Ectodermal cell (in vitro differentiated cells): ENCODE data around the gene ZC3HAV1L.
"Not testable (repeated sequence)": the region's sequence is repeated elsewhere in the genome, so short reads cannot be mapped to it uniquely, and the experiment has no call there.

Experiments used
- H3K27ac ChIP-seq: 2 replicates; pipeline ENCODE4 v1.7.0; 2013; ENCODE audit warnings: mild to moderate bottlenecking, low read depth, low read length; ENCODE audit not compliant: insufficient read depth, poor library complexity, severe bottlenecking
- H3K27me3 ChIP-seq: 2 replicates; pipeline ENCODE4 v1.7.0; 2013; ENCODE audit warnings: mild to moderate bottlenecking, low read length; ENCODE audit not compliant: insufficient read depth, control insufficient read depth, poor library complexity, severe bottlenecking
- H3K36me3 ChIP-seq: one replicate; pipeline ENCODE4 v1.7.0; 2013; ENCODE audit warnings: low read length; ENCODE audit not compliant: control insufficient read depth, insufficient read depth
- H3K4me1 ChIP-seq: one replicate; pipeline ENCODE4 v1.7.0; 2013; ENCODE audit warnings: low read length; ENCODE audit not compliant: control insufficient read depth, insufficient read depth
- H3K4me3 ChIP-seq: 2 replicates; pipeline ENCODE4 v1.7.0; 2013; ENCODE audit warnings: low read depth, low read length, control low read depth; ENCODE audit not compliant: insufficient read depth
- H3K9me3 ChIP-seq: 2 replicates; pipeline ENCODE4 v1.7.0; 2013; ENCODE audit warnings: mild to moderate bottlenecking, low read length, moderate library complexity; ENCODE audit not compliant: control insufficient read depth
- WGBS, 2 experiments: methylation state at CpG; one replicate each; pipeline ENCODE4 v1.1.7; 2013; ENCODE audit warnings: missing lambda C conversion rate in 2 of 2; 5-methylcytosine and 5-hydroxymethylcytosine counted together

ZC3HAV1L gene

DNA sequence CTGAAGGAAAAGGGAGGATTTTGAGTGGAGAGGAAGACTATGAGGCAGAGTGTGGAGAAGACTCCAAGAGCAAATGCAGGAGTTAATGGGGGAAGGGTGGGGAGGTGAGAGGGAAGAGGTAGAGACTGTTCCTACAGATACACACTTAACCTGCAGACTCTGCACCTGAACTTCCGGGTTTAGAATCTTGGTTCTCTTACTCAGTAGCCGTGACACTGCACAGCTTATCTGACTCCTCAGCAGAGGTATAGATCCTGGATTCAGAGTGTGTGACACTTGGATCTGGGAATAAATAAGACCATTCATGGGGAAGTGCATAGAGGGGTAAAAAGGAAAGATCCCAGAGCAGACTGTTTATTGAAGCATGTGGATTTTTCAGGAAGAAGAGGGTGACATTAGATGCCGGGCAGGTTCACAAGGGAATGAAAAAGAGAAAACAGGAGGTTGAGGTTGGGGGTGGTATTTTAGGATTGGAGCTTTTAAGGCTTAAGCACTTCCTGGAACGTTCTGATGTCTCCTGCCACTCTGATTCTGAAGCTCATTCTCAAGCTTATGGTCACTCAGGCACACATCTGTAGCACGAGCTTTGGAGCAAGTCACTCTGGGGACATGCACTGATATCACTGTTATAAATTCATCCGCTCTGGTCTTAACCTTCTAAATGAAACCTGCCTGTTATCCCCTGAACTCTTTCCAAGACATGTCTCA is 5.7 kb upstream of the ZC3HAV1L start:
- WGBS, 2 experiments = 86 to 89% methylated on average over 6 of the region's 6 CpGs
- no peak overlapping the region for H3K27ac ChIP-seq
- no peak overlapping the region for H3K4me3 ChIP-seq
- H3K9me3 ChIP-seq = no peaks in the 10 kb centered on the region
- H3K36me3 ChIP-seq = no peaks in the 10 kb centered on the region
- no peaks in the 10 kb centered on the region for H3K27me3 ChIP-seq
- H3K4me1 ChIP-seq = no peaks in the 10 kb centered on the region

DNA sequence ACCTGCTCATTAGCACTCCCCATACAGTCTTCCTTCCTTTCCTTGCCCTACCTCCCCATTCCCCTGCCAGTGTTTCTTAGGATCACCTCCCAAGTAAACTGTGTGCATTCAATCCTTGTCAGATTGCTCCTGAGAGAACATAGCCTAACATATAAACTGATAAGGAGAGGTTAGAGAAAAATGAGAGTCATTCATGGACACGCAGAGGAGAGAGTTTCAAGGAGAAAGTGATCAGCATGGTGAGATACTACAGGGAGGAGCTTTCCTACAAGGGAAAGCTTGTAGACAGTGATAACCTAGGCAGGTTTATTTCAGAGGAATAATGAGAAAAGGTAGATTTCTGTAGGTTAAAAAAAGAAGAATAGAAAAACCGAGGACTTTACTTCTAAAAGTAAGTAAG is 2.8 kb upstream of the ZC3HAV1L start:
- WGBS, 2 experiments = 90 to 95% methylated on average over 2 of the region's 2 CpGs
- peaks cover 6% of the 10 kb centered on the region for H3K27me3 ChIP-seq

DNA sequence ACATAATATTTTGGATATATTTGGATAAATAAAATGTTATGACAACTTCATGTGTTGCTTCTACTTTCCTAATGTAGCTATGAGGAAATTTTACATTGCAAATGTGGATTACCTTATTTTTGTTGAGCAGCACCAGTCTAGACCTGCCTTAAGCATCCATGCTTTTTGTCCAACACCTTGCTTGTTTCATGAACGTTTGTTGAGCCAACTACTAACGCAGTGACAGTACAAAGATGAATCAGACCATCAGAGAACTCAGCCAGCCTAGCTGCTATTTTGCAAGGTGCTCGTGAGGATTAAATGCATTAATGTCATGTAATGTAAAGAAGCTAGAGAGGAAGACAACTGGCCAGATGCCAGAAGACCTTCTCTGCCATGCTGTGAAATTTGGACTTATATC is 1.1 kb upstream of the ZC3HAV1L start:
- Histone ChIP-seq H3K4me1 (no peaks in the 10 kb centered on the region), H3K4me3 (no peak overlapping the region), H3K27ac (no peak overlapping the region), H3K9me3 (no peaks in the 10 kb centered on the region), H3K27me3 (peaks cover 6% of the 10 kb centered on the region), H3K36me3 (peaks cover 4% of the 10 kb centered on the region)
- WGBS, 2 experiments = 94 to 95% methylated on average over 3 of the region's 3 CpGs

More for the DNA sequence above, 2.8 kb upstream of the ZC3HAV1L start:
- Histone ChIP-seq H3K4me1 (no peaks in the 10 kb centered on the region), H3K9me3 (no peaks in the 10 kb centered on the region), H3K27ac (no peak overlapping the region), H3K4me3 (no peak overlapping the region), H3K36me3 (peaks cover 2% of the 10 kb centered on the region)

DNA sequence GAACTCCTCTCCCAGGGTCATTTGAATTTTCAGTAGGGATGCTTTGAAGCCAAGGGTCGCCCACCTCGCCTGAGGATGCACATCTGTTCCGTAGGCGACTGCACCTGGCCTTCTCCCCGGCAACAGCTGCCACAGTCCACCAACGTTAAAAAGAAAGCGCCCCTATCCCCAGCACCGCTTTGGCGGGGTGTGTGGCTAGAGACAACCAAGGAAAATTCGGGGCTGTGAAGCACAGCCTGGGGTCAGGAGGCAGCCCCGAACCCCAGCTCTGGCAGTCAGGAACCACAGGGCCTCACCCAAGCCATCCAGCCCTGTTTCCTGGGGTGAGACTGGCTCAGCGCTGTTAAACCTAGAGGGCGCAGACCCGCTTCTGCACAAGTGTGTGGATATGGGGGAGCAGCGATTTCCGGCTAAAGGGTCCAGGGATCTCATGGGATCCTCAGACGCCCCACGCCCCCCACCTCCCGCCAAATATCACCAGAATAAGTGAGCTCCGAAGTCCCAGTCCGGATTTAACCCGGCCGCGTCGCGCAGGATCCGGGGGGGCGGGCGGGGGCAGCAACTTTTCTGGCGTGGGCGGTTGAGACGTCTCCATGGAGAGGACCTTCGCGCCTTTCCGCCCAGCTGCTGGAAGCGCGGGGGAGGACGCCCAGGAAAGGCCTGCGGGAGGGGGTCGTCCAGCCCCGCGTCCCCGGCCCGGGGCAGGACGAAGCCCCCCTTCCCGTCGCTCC is 822 bp downstream of the ZC3HAV1L start:
- H3K4me1 ChIP-seq = no peaks in the 10 kb centered on the region
- peaks cover 6% of the 10 kb centered on the region for H3K27me3 ChIP-seq
- WGBS, 2 experiments = 24 to 26% methylated on average over 47 of the region's 47 CpGs
- H3K27ac ChIP-seq = no peak overlapping the region
- peak overlapping the region; percentile 67 for H3K4me3 ChIP-seq
- H3K36me3 ChIP-seq = peaks cover 4% of the 10 kb centered on the region
- H3K9me3 ChIP-seq = no peaks in the 10 kb centered on the region

DNA sequence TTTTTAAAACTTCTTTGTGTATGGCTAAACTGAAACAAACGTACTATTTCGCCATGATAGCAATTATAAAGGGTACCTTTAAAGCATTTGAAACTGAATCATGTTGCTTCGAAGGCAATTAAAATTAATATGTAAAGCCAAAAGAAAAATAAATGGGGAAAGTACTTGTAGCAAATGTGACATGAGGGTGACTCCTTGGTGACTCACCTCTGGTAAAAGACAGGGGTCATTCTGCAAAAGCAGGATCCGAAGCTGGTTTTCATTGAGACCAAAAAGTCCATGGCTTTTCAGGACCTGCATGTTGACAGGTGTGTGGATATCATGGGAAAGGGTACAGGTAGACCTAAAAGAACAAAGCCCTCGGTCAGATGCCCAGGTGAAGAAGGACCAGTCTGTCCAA is 1.5 kb downstream of the ZC3HAV1L start:
- H3K9me3 ChIP-seq = no peaks in the 10 kb centered on the region
- H3K4me3 ChIP-seq = no peak overlapping the region
- no peaks in the 10 kb centered on the region for H3K4me1 ChIP-seq
- WGBS, 2 experiments = 96% methylated on average over 5 of the region's 5 CpGs
- H3K27me3 ChIP-seq = peaks cover 6% of the 10 kb centered on the region
- H3K27ac ChIP-seq = no peak overlapping the region
- peaks cover 4% of the 10 kb centered on the region for H3K36me3 ChIP-seq

DNA sequence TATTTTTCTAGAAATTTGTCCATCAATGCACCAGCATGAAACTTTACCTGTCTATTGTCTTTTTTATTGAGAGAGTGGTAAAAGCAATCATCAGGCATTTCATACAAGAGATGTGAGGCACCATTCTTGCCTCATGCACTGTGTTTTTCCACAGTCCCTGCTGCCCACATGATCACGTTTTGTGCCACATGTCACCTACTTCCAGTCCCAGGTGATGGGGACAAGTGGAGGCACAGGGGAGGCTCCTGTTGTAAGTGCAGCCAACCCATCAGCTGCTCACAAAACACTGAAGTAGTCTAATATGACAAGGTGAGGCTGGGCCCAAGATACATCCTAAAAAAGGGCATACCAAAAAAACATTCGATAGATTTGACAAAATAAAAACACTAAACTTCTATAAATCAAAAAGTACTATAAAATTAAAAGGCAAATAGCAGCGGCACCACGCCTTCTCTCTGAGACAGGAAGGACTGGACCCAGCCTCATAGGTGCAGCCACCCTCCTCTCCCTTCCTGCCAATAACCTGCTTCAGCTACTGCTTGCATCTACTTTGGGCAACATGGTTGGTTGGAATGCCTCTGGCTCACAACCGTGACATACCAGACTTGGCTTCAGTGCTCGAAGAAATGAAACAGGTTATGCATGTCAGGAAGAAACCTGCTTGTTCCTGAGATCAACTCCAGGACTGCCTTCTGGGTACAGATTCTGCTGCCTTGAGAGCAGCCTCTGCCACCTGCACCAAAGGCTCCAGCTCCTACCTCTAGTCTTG is 2.3 kb downstream of the ZC3HAV1L start:
- Histone ChIP-seq H3K4me3 (no peak overlapping the region), H3K27ac (no peak overlapping the region), H3K36me3 (peaks cover 4% of the 10 kb centered on the region), H3K27me3 (peaks cover 6% of the 10 kb centered on the region), H3K4me1 (no peaks in the 10 kb centered on the region), H3K9me3 (no peaks in the 10 kb centered on the region)
- 94 to 95% methylated on average over 6 of the region's 6 CpGs for WGBS, 2 experiments

DNA sequence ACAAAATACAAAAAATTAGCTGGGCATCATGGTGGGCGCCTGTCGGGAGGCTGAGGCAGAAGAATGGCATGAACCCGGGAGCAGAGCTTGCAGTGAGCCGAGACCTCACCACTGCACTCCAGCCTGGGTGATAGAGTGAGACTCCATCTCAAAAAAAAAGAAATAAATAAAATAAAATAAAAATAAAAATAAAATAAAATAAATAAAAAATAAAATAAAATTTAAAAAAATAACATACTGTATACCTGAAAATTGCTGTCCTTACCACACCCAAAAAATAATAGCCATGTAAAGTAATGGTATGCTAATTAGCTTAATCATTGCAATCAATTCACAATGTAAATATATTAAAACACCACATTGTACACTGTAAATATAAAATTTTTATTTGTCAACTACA is 3.4 kb downstream of the ZC3HAV1L start:
- peaks cover 7% of the 10 kb centered on the region for H3K36me3 ChIP-seq
- WGBS, 2 experiments = 86 to 93% methylated on average over 4 of the region's 4 CpGs
- no peaks in the 10 kb centered on the region for H3K4me1 ChIP-seq
- no peak overlapping the region for H3K4me3 ChIP-seq
- peaks cover 6% of the 10 kb centered on the region for H3K27me3 ChIP-seq
- H3K27ac ChIP-seq = no peak overlapping the region
- no peaks in the 10 kb centered on the region for H3K9me3 ChIP-seq

DNA sequence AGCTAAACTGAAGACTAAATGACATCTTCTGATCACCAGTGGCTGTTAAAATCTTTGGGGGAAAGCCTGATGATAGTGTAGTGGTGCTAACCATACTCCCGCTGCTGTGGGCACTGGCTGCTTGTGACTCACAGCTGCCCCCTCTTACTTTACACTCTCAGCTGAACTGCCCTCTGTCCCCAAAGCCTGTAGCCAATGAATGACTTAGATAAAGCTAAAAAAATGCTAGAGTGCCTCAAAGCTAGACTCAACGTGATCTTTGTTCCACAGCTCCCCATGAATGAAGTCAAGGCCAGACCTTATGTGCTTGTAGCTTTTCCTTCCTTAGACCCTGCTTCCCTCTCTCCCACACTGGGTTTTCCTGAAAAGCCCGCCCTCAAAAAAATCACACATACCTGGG is 6.5 kb downstream of the ZC3HAV1L start:
- Histone ChIP-seq H3K27ac (no peak overlapping the region), H3K4me3 (no peak overlapping the region), H3K36me3 (peaks cover 7% of the 10 kb centered on the region), H3K27me3 (no peaks in the 10 kb centered on the region), H3K4me1 (no peaks in the 10 kb centered on the region), H3K9me3 (no peaks in the 10 kb centered on the region)
- 91 to 92% methylated on average over 3 of the region's 3 CpGs for WGBS, 2 experiments

DNA sequence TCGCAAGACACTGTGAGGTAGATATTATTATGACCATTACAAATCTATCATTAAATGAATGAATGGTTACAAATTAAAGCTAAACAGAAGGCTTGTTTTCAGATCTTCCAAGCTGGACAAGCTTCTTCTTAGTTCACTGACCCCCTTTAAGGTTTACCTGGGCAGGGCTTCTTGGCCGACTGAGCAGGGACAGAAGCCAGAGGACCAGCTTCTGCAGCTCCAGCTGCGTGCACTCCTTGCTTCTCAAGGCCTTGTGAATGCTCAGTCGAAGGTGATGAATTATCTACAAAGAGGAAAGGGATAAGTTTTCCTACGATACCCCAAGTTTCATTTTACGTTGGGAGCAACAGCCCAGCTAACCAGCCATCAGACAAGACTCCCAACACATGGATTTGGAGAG is 9.3 kb downstream of the ZC3HAV1L start:
- Histone ChIP-seq H3K4me1 (no peaks in the 10 kb centered on the region), H3K27ac (no peak overlapping the region), H3K4me3 (no peak overlapping the region), H3K9me3 (no peaks in the 10 kb centered on the region), H3K27me3 (no peaks in the 10 kb centered on the region), H3K36me3 (peaks cover 3% of the 10 kb centered on the region)
- WGBS, 2 experiments = 96 to 98% methylated on average over 5 to 6 of the region's 6 CpGs

DNA sequence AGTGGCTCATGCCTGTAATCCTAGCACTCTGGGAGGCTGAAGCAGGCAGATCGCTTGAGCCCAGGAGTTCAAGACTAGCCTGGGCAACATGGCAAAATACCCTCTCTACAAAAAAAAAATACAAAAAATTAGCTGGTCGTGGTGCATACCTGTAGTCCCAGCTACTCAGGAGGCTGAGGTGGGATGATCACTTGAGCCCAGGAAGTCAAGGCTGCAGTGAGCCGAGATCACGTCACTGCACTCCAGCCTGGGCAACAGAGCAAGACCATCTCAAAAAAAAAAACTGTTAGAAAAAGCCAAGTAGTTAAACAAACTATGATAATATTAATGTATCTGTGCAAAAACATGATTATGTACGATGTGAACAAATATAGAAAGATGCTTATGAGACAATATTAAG is 10.0 kb downstream of the ZC3HAV1L start:
- not testable (repeated sequence) for H3K4me3 ChIP-seq, H3K4me1 ChIP-seq, H3K27me3 ChIP-seq, H3K9me3 ChIP-seq, H3K36me3 ChIP-seq, H3K27ac ChIP-seq
- WGBS, 2 experiments = 90 to 92% methylated on average over 5 of the region's 5 CpGs
